Panc1 (cell line): ENCODE measurements around the gene TRIM31. TPM values are rescaled to one million over a fixed set of nuclear protein-coding genes. Genes with fewer than 3 reads are reported as not detected.

Experiments used
- ATAC-seq: fragments of 200-7000 bp; cut with Tn5 transposase; 2 replicates; pipeline ENCODE4 v1.9.1; 2020; ENCODE audit warnings: mild to moderate bottlenecking, moderate library complexity
- BruUV-seq: library from RNA; stranded (reverse); fragments of 400-500 nt; replicated peaks from 2 replicates; lab custom pipeline; 2021; lab: Mats Ljungman, UMichigan
- CTCF ChIA-PET: fragments of 300-600 bp; sonication (Branson Sonifier 250); formaldehyde crosslinking; loops from one replicate; lab custom pipeline; 2022; ENCODE audit warnings: antibody characterized with exemption; lab: Charles Lee
- POLR2A ChIA-PET: fragments of 300-600 bp; sonication (Branson Sonifier 250); formaldehyde crosslinking; loops from one replicate; lab custom pipeline; 2022; ENCODE audit warnings: antibody characterized with exemption; lab: Charles Lee
- DNase-seq: peaks from one replicate; pipeline ENCODE4 v3.0.0-alpha.2; 2010; ENCODE audit warnings: low read depth, low spot score
- H3K27ac ChIP-seq: 2 replicates; pipeline ENCODE4 v1.5.1; 2011; ENCODE audit warnings: mild to moderate bottlenecking, low read length, inconsistent platforms
- H3K27me3 ChIP-seq: fragments of 200-500 bp; sonication (Bioruptor generic); 2 replicates; pipeline ENCODE4 v1.6.0; 2014; ENCODE audit warnings: low read length, inconsistent platforms; ENCODE audit not compliant: control insufficient read depth, insufficient read depth
- H3K36me3 ChIP-seq: fragments of 200-500 bp; sonication (Bioruptor generic); 2 replicates; pipeline ENCODE4 v1.5.1; 2014; ENCODE audit warnings: inconsistent platforms, mild to moderate bottlenecking, low read length, moderate library complexity; ENCODE audit not compliant: control insufficient read depth, insufficient read depth
- H3K4me1 ChIP-seq: 2 replicates; pipeline ENCODE4 v1.5.1; 2011; ENCODE audit warnings: inconsistent platforms, mild to moderate bottlenecking, low read length, moderate library complexity; ENCODE audit not compliant: control insufficient read depth, insufficient read depth
- H3K4me3 ChIP-seq, 2 experiments: 2 replicates each; pipeline ENCODE4 v1.5.1; 2011 to 2012; ENCODE audit warnings: low read depth in 2 of 2, low read length in 2 of 2, mild to moderate bottlenecking in 2 of 2, inconsistent platforms in 1 of 2, moderate library complexity in 1 of 2
- H3K9me3 ChIP-seq: fragments of 200-500 bp; sonication (Bioruptor generic); 2 replicates; pipeline ENCODE4 v1.5.1; 2014; ENCODE audit warnings: low read depth, mild to moderate bottlenecking, inconsistent platforms, low read length, moderate library complexity; ENCODE audit not compliant: control insufficient read depth, insufficient read depth
- POLR2AphosphoS5 ChIP-seq: IDR thresholded peaks from 2 replicates; pipeline ENCODE4 v1.6.1; 2012; ENCODE audit warnings: mild to moderate bottlenecking, low read depth, low read length, moderate library complexity
- SIN3A ChIP-seq: IDR thresholded peaks from 2 replicates; pipeline ENCODE4 v1.6.1; 2012; ENCODE audit warnings: low read depth, mild to moderate bottlenecking, low read length, moderate library complexity, borderline replicate concordance; ENCODE audit not compliant: insufficient read depth
- TCF7L2 ChIP-seq: IDR thresholded peaks from 2 replicates; pipeline ENCODE4 v1.6.1; 2011; ENCODE audit warnings: mild to moderate bottlenecking, low read depth, low read length, inconsistent platforms
- in situ Hi-C: cut with HindIII; loops from 2 replicates; pipeline ENCODE4 v1.10.0; 2016; ENCODE audit warnings: low sequenced_read_pairs, low pct_unique_long_range_greater_than_20kb
- intact Hi-C: fragments of 100-400 bp; cut with micrococcal nuclease; formaldehyde crosslinking; loops from one replicate; pipeline ENCODE4 v1.10.0; 2022; ENCODE audit not compliant: unreplicated experiment
- total RNA-seq: library from RNA; stranded (reverse); gene quantifications from one replicate; pipeline ENCODE4 v1.2.1, GENCODE V29; 2021; ENCODE audit not compliant: unreplicated experiment
- TF ChIP-seq, protein P1 (sequence below): fragments of 450-650 bp; IDR thresholded peaks from 2 replicates; pipeline ENCODE4 v1.5.1; 2017; ENCODE audit warnings: mild to moderate bottlenecking
- TF ChIP-seq, protein P2 (sequence below), 2 experiments: IDR thresholded peaks; 2 replicates each; pipeline ENCODE4 v1.6.1; 2011 to 2012; ENCODE audit warnings: low read depth in 2 of 2, control low read depth in 1 of 2, low read length in 1 of 2, mild to moderate bottlenecking in 1 of 2, moderate library complexity in 1 of 2; ENCODE audit not compliant: insufficient read depth in 1 of 2

Gene TRIM31
- total RNA-seq, 1 experiment from 2014 or later: not detected

DNA sequence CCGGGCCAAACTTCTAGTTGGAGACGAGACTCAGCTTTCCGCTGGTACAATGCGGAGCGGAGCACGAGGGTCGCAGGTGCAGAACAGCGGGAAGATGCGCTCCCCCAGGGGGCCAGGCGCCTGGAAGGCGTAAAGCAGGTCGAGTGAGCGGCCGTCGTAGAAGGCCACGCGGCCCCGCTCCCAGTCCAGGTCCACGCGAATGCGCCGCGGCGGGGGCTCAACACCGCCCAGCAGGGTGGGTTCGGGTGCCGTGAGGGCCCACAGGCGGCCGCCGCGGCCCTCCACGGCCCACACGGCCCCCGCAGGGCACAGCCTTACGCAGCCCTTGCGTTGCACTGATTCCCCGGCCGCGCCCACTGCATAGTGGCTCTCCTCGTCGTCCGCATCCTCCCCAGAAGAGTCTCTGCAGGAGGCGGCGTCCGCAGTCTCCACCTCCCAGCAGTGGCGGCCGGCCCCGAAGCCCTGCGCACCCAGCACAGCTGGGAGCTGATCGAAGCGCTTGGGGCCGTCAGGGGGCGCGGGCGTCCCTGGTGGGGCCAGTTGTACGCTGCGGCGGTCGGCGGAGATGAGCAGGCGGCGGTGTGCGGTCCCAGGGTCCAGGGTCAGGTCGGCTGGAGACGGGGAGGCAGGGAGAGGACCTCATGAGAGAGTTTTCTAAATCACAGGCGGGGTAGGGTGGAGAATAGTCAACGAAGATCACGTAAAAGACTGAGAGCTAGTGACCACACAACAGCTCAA, 41.6 kb downstream of the TRIM31 start:
- H3K27ac ChIP-seq: no peak overlapping the region
- intact Hi-C loops (no loop called here), in situ Hi-C loops (no loop called here)
- TF ChIP-seq, protein P1, sequence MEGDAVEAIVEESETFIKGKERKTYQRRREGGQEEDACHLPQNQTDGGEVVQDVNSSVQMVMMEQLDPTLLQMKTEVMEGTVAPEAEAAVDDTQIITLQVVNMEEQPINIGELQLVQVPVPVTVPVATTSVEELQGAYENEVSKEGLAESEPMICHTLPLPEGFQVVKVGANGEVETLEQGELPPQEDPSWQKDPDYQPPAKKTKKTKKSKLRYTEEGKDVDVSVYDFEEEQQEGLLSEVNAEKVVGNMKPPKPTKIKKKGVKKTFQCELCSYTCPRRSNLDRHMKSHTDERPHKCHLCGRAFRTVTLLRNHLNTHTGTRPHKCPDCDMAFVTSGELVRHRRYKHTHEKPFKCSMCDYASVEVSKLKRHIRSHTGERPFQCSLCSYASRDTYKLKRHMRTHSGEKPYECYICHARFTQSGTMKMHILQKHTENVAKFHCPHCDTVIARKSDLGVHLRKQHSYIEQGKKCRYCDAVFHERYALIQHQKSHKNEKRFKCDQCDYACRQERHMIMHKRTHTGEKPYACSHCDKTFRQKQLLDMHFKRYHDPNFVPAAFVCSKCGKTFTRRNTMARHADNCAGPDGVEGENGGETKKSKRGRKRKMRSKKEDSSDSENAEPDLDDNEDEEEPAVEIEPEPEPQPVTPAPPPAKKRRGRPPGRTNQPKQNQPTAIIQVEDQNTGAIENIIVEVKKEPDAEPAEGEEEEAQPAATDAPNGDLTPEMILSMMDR: no peak
- no peak for TF ChIP-seq POLR2AphosphoS5
- no peak for TF ChIP-seq TCF7L2
- no peak for TF ChIP-seq SIN3A
- TF ChIP-seq, protein P2, sequence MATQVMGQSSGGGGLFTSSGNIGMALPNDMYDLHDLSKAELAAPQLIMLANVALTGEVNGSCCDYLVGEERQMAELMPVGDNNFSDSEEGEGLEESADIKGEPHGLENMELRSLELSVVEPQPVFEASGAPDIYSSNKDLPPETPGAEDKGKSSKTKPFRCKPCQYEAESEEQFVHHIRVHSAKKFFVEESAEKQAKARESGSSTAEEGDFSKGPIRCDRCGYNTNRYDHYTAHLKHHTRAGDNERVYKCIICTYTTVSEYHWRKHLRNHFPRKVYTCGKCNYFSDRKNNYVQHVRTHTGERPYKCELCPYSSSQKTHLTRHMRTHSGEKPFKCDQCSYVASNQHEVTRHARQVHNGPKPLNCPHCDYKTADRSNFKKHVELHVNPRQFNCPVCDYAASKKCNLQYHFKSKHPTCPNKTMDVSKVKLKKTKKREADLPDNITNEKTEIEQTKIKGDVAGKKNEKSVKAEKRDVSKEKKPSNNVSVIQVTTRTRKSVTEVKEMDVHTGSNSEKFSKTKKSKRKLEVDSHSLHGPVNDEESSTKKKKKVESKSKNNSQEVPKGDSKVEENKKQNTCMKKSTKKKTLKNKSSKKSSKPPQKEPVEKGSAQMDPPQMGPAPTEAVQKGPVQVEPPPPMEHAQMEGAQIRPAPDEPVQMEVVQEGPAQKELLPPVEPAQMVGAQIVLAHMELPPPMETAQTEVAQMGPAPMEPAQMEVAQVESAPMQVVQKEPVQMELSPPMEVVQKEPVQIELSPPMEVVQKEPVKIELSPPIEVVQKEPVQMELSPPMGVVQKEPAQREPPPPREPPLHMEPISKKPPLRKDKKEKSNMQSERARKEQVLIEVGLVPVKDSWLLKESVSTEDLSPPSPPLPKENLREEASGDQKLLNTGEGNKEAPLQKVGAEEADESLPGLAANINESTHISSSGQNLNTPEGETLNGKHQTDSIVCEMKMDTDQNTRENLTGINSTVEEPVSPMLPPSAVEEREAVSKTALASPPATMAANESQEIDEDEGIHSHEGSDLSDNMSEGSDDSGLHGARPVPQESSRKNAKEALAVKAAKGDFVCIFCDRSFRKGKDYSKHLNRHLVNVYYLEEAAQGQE (IDR thresholded peaks at IDR 0.05; ENCODE audit: insufficient read depth in 1 of 2, low read depth in 2 of 2, low read length in 1 of 2): no peak
- BruUV-seq: no TSS peak
- peaks cover under 1% of the 10 kb centered on the region; the same call in 1 of the 2 replicates for H3K27me3 ChIP-seq
- peaks cover 12% of the 10 kb centered on the region for H3K4me1 ChIP-seq
- no peak for ATAC-seq
- ChIA-PET CTCF (no interaction called here), POLR2A (interaction anchor here (0.6 kb wide), 1 partner anchor 209 kb away, joined by 15 read pairs; no protein-coding TSS in a partner anchor)
- no peaks in the 10 kb centered on the region for H3K9me3 ChIP-seq
- DNase-seq: no peak
- H3K4me3 ChIP-seq: no peak overlapping the region
- H3K36me3 ChIP-seq: peaks cover 2% of the 10 kb centered on the region; the same call in 1 of the 2 replicates

DNA sequence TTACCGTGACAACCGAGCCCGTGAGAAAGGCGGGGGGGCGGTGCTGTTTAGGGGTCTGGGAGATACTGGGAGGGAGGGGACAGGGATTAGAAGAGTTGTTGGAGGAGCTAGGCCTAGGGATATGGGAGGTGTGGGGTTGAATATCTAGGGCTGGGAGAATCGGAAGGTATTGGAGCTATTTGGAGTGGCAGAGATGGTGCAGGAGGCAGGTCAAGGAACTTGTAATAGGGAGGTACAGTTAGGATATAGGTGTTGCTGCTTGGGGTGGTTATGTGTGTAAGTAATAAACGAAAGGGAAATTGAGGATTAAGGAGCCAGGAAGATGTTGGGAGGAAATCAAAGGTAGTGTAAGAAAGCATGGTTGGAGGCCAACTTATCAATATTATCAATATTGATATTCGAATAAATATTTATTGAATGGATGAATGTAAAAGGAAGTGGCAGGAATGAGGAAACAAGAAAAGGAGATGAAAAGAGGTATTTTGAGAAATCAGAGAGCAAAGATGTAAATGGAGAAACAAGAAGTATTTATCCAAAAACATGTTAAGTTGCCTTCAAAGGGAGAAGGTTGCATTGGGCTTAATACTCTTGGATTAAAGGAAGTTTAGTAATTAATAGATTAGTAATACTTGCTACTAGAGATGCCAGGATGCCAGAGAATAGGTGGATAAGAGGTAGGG, 45.3 kb downstream of the TRIM31 start:
- peak overlapping the region; percentile 87 to 97 for H3K4me3 ChIP-seq
- H3K27me3 ChIP-seq: no peaks in the 10 kb centered on the region
- H3K4me1 ChIP-seq: peaks cover 16% of the 10 kb centered on the region
- BruUV-seq: TSS peak; percentile 85
- ATAC-seq (no peak), DNase-seq (no peak)
- no peaks in the 10 kb centered on the region for H3K9me3 ChIP-seq
- TF ChIP-seq TCF7L2 (no peak), POLR2AphosphoS5 (no peak), SIN3A (no peak)
- TF ChIP-seq, protein P2 (IDR thresholded peaks at IDR 0.05; ENCODE audit: insufficient read depth in 1 of 2, low read depth in 2 of 2, low read length in 1 of 2): no peak
- TF ChIP-seq, protein P1: no peak
- H3K27ac ChIP-seq: peak overlapping the region; percentile 94
- CTCF ChIA-PET: no interaction called here
- H3K36me3 ChIP-seq: peaks cover 6% of the 10 kb centered on the region; the same call in 1 of the 2 replicates
- intact Hi-C loops (no loop called here), in situ Hi-C loops (no loop called here)
- POLR2A ChIA-PET: no interaction called here
